M059J (cell line): Measurements from ENCODE around the gene CCDC191. TPM values are rescaled to one million over a fixed set of nuclear protein-coding genes. Genes with fewer than 3 reads are reported as not detected.

Experiments used
- DNase-seq: peaks from one replicate; pipeline ENCODE4 v3.0.0-alpha.2; 2012; ENCODE audit warnings: low read depth
- total RNA-seq: library from RNA; depleted of rRNA; stranded (reverse); fragments of >200 nt; shearing (Covaris generic); gene quantifications from 2 replicates; pipeline ENCODE4 v1.2.3, GENCODE V29; 2014; rRNA removed

Gene CCDC191
- total RNA-seq, 1 experiment from 2014 or later, result 0.71 TPM

- DNase-seq, result no peak
Observed at GRCh38 chr3:113954091-113954685, 102.1 kb downstream of the CCDC191 start.

- peak; percentile 16 for DNase-seq
Observed at GRCh38 chr3:113953677-113954076, 102.6 kb downstream of the CCDC191 start.

GRCh38 chr3:113952921-113953320 lies 103.4 kb downstream of the CCDC191 start:
- DNase-seq, result peak; percentile 11

- DNase-seq, result peak; percentile 38
Observed at GRCh38 chr3:113948015-113948917, 108.1 kb downstream of the CCDC191 start.

GRCh38 chr3:113947372-113948014 lies 108.8 kb downstream of the CCDC191 start, which contains the start of gene ZDHHC23:
Gene ZDHHC23 (plus strand): TSS chr3:113948013. CDS start chr3:113948803, 790 bp downstream.
- DNase-seq, result peak; percentile 80

- DNase-seq, result no peak
Observed at GRCh38 chr3:113946831-113947230, 109.5 kb downstream of the CCDC191 start.

GRCh38 chr3:113927556-113927955 lies 128.8 kb downstream of the CCDC191 start:
- no peak for DNase-seq

- DNase-seq, result peak; percentile 14
Observed at GRCh38 chr3:113914646-113915045, 141.7 kb downstream of the CCDC191 start.

Other genes starting within 250 kb of the CCDC191 start
- 2.2 and 3.6 TPM in 2 replicates for gene GRAMD1C, start 217.7 kb downstream of the CCDC191 start, total RNA-seq
- gene ZDHHC23, start 108.5 kb downstream of the CCDC191 start, total RNA-seq, result 9.3 and 10.9 TPM in 2 replicates
- gene QTRT2, start 211 bp upstream of the CCDC191 start, total RNA-seq, result 14.8 and 29.4 TPM in 2 replicates
- not detected in 2 replicates for gene DRD3, start 122.5 kb upstream of the CCDC191 start, total RNA-seq
- not detected in 2 replicates for gene ZNF80, start 181.1 kb upstream of the CCDC191 start, total RNA-seq
- not detected in 2 replicates for gene TIGIT, start 237.5 kb upstream of the CCDC191 start, total RNA-seq